Smooth muscle cell (in vitro differentiated cells): Measurements from ENCODE around the gene DUSP15. TPM values are rescaled to one million over a fixed set of nuclear protein-coding genes. Genes with fewer than 3 reads are reported as not detected.

ENCODE experiments used
- DNase-seq: peaks from one replicate; lab custom pipeline; 2025; ENCODE audit not compliant: unreplicated experiment; lab: John Stamatoyannopoulos, UW
- H2AFZ ChIP-seq: fragments of 200-600 bp; sonication (generic); 2 replicates; pipeline ENCODE4 v1.6.0; 2016; ENCODE audit warnings: antibody characterized with exemption, low read depth, mild to moderate bottlenecking
- H3F3A ChIP-seq: fragments of 200-600 bp; sonication (generic); 2 replicates; pipeline ENCODE4 v1.6.0; 2017; ENCODE audit warnings: antibody characterized with exemption, low read depth
- H3K27ac ChIP-seq: fragments of 200-600 bp; sonication (generic); 2 replicates; pipeline ENCODE4 v1.5.1; 2016; ENCODE audit warnings: low read depth, mild to moderate bottlenecking
- H3K27me3 ChIP-seq: fragments of 200-600 bp; sonication (generic); 2 replicates; pipeline ENCODE4 v1.6.1; 2016; ENCODE audit warnings: low read depth, mild to moderate bottlenecking
- H3K36me3 ChIP-seq: fragments of 200-600 bp; sonication (generic); 2 replicates; pipeline ENCODE4 v1.5.1; 2016; ENCODE audit warnings: low read depth
- H3K4me1 ChIP-seq: fragments of 200-600 bp; sonication (generic); 2 replicates; pipeline ENCODE4 v1.5.1; 2016; ENCODE audit warnings: low read depth
- H3K4me2 ChIP-seq: fragments of 200-600 bp; sonication (generic); 2 replicates; pipeline ENCODE4 v1.6.0; 2016; ENCODE audit warnings: mild to moderate bottlenecking
- H3K4me3 ChIP-seq: fragments of 200-600 bp; sonication (generic); 2 replicates; pipeline ENCODE4 v1.5.1; 2016; ENCODE audit warnings: mild to moderate bottlenecking
- H3K79me2 ChIP-seq: fragments of 200-600 bp; sonication (generic); 2 replicates; pipeline ENCODE4 v1.6.0; 2016; ENCODE audit warnings: low read depth, mild to moderate bottlenecking
- H3K9ac ChIP-seq: fragments of 200-600 bp; sonication (generic); 2 replicates; pipeline ENCODE4 v1.6.0; 2016; ENCODE audit warnings: low read depth
- H3K9me3 ChIP-seq: fragments of 200-600 bp; sonication (generic); replicated peaks from 2 replicates; pipeline ENCODE4 v1.5.1; 2016; ENCODE audit warnings: low read depth
- H4K20me1 ChIP-seq: fragments of 200-600 bp; sonication (generic); 2 replicates; pipeline ENCODE4 v1.6.0; 2016; ENCODE audit warnings: low read depth
- WGBS: methylation state at CpG from one replicate; pipeline ENCODE4 v1.1.7; 2016; ENCODE audit warnings: low lambda C conversion rate; 5-methylcytosine and 5-hydroxymethylcytosine counted together
- polyA plus RNA-seq: library from polyadenylated mRNA; unstranded; fragments of >200 nt; fragmentation: Nextera tagmentation; extraction: Ambion mirVana; gene quantifications from 2 replicates; pipeline ENCODE4 v1.2.1, GENCODE V29; 2016
- total RNA-seq: library from RNA; depleted of rRNA; stranded (reverse); fragments of >200 nt; gene quantifications from 2 replicates; pipeline ENCODE4 v1.2.3, GENCODE V29; 2014
- TF ChIP-seq, protein P1 (sequence below): fragments of 200-600 bp; sonication (generic); IDR thresholded peaks from 2 replicates; pipeline ENCODE4 v1.5.1; 2017; ENCODE audit warnings: borderline replicate concordance, mild to moderate bottlenecking, antibody characterized with exemption; ENCODE audit not compliant: insufficient read depth, poor library complexity, severe bottlenecking

The DUSP15 gene
- total and polyA plus RNA-seq, 2 experiments from 2014 or later = 6.2 to 10.2 TPM

DNA sequence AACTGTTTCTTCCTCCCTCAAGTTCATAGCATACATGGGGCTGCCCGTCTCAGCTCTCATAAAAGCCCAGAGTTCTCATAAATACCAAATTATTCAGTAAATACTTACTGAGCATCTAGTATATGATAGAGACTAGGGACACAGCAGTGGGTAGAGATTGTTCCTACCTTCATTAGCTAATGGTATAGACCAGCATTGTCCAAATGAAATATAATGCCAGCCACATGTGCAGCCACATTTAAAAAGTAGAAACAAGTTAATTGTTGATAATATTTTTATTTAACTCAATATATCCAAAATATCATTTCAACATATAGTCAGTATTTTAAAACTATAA, 1.3 kb upstream of the DUSP15 start:
- Histone ChIP-seq H3K4me1 (no peaks in the 10 kb centered on the region), H3K36me3 (no peaks in the 10 kb centered on the region), H4K20me1 (no peaks in the 10 kb centered on the region), H3K79me2 (no peaks in the 10 kb centered on the region), H3F3A (no peaks in the 10 kb centered on the region), H3K4me2 (peak overlapping the region; percentile 99), H3K27me3 (peaks cover 15% of the 10 kb centered on the region), H3K4me3 (peak overlapping the region; percentile 87), H2AFZ (no peak overlapping the region), H3K27ac (no peak overlapping the region), H3K9ac (no peak overlapping the region), H3K9me3 (no peaks in the 10 kb centered on the region)
- no peak for DNase-seq
- 95% methylated on average over 1 of the region's 1 CpG for WGBS
- TF ChIP-seq, protein P1, sequence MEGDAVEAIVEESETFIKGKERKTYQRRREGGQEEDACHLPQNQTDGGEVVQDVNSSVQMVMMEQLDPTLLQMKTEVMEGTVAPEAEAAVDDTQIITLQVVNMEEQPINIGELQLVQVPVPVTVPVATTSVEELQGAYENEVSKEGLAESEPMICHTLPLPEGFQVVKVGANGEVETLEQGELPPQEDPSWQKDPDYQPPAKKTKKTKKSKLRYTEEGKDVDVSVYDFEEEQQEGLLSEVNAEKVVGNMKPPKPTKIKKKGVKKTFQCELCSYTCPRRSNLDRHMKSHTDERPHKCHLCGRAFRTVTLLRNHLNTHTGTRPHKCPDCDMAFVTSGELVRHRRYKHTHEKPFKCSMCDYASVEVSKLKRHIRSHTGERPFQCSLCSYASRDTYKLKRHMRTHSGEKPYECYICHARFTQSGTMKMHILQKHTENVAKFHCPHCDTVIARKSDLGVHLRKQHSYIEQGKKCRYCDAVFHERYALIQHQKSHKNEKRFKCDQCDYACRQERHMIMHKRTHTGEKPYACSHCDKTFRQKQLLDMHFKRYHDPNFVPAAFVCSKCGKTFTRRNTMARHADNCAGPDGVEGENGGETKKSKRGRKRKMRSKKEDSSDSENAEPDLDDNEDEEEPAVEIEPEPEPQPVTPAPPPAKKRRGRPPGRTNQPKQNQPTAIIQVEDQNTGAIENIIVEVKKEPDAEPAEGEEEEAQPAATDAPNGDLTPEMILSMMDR = no peak

DNA sequence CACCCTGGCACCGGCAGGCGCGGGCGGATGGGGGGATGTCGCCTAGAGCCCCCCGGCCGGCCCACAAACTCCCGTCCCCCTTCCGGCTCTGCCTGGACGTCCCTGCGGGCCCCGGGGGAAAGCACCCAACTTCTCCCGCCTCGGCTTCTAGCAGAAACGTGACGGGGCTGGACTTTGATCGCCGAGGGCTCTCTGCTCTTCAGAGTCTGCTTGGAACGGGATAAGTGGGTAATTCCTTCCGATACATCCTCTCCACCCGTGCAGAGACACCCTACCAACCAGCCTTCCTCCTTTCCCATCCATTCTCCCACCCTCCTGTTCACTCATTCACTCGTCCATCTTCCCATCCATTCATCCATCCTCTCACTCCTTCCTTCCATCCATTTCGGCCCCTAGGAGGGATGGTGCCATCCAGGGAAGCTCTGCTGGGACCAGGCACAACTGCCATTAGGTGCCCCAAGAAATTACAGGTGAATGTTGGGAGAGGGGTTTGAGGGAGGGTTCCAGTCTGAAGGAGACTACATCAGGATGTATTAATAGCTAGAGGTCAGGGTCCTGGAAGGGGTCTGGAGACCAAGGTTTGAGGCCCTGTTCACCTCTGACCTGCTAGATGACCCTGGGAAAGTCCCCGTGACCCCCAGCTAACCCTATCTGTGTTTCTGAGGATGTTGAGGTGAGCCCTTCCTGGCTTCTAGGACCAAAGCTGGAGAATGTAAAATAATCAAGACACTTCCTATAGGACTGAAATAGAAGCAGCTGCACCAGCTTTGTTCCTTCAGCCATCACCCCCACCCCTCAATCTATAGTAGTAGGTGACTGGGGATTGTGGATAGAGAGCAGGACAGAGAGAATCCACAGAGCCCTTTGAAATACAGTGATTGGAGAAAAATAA, 645 bp upstream of the DUSP15 start:
- H2AFZ ChIP-seq = peak overlapping the region; percentile 98
- peak overlapping the region; percentile 71 for H3K9ac ChIP-seq
- H3K27ac ChIP-seq = no peak overlapping the region

DNA sequence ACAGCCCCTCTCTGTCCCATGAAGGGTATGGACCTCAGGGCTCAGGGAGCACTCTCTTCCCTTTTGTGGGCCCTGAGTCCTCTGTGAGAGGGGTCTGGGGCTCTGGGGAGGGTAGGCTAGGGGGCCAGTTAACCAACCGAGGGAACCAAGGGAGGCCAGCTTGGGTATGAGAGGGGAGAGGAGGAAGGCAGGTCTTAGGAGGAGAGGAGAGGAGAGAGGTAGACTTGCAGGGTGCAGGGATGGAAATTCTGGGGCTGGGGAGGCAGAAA, 720 bp downstream of the DUSP15 start:
- Histone ChIP-seq H3F3A (no peaks in the 10 kb centered on the region), H3K4me1 (no peaks in the 10 kb centered on the region), H3K27me3 (peaks cover 15% of the 10 kb centered on the region), H3K9ac (peak overlapping the region; percentile 71), H3K36me3 (no peaks in the 10 kb centered on the region), H3K27ac (no peak overlapping the region), H2AFZ (peak overlapping the region; percentile 98), H3K9me3 (no peaks in the 10 kb centered on the region), H3K79me2 (no peaks in the 10 kb centered on the region), H3K4me3 (peak overlapping the region; percentile 87), H3K4me2 (peak overlapping the region; percentile 99), H4K20me1 (no peaks in the 10 kb centered on the region)
- TF ChIP-seq, protein P1 = no peak
- WGBS = 22% methylated on average over 1 of the region's 1 CpG
- DNase-seq = no peak

More for the DNA sequence above, 645 bp upstream of the DUSP15 start:
- Histone ChIP-seq H3K4me2 (peak overlapping the region; percentile 99), H3K27me3 (peaks cover 15% of the 10 kb centered on the region), H3K4me1 (no peaks in the 10 kb centered on the region), H3K9me3 (no peaks in the 10 kb centered on the region), H3K36me3 (no peaks in the 10 kb centered on the region), H3F3A (no peaks in the 10 kb centered on the region), H4K20me1 (no peaks in the 10 kb centered on the region), H3K4me3 (peak overlapping the region; percentile 87), H3K79me2 (no peaks in the 10 kb centered on the region)
- TF ChIP-seq, protein P1 = no peak
- no peak for DNase-seq
- WGBS = 13% methylated on average over 18 of the region's 24 CpGs
